Astrocyte of the cerebellum (primary cell): Measurements from ENCODE around the gene HOXA6.

Source experiments
- DNase-seq: peaks from one replicate; pipeline ENCODE4 v3.0.0-alpha.2; 2011; ENCODE audit warnings: low read depth
- H3K4me3 ChIP-seq: 2 replicates; pipeline ENCODE4 v1.5.1; 2011; ENCODE audit warnings: mild to moderate bottlenecking, low read depth, low read length, moderate library complexity
- in situ Hi-C: cut with HindIII; loops from 2 replicates; pipeline ENCODE4 v1.10.0; 2017; ENCODE audit warnings: low sequenced_read_pairs
- TF ChIP-seq, protein P1 (sequence below): IDR thresholded peaks from 2 replicates; pipeline ENCODE4 v1.5.1; 2012; ENCODE audit warnings: low read length, low read depth, moderate library complexity, mild to moderate bottlenecking; ENCODE audit errors: missing control alignments

The HOXA6 gene

DNA sequence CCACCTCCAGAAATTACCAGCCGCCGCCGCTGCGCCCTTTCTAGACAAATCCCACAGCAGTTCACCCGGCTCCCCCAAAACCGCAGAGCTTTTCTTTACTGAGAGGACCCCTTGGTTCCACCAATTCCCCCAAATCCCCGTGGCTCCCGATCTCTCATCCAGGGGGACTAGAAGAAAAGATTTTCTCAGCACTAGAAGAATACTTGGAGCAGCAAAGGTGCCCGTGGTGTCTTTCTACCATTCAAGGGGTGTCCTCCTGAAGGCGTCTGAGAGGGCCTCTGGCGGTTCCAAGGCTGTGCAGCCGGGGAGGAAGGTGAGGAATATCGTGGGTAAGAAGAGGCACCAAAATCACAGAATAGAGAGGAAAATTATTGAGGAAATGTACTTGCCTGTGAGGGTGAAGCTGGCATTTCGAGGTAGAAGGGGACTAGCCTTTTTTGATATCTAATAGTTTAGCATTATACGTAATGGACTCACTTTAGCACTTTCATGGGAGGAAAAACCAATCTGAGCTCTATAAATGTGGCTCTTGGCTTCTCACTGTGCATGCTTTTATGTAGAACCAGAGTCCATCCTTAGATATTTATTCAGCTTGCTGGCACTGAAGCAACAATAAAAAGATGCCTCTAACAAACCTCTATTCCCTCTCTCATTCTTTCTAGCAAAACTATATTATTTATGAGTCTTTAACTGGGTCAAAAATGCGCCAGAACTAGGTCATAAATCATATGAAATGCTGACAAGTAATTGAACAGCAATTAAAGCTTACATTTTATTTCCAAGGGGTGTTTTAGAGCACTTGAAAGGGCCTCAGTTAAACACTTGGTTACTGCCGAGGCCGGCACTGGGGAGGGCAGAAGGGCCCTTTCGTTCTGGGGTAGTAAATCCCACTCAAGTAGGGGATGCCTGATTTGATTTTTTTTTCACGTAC is 31.3 kb downstream of the HOXA6 start:
- no peak for DNase-seq
- H3K4me3 ChIP-seq = peak overlapping the region; percentile 76
- in situ Hi-C loops = loop anchor here (5.0 kb wide), 1 partner anchor 264 kb away; no protein-coding TSS in a partner anchor
- TF ChIP-seq, protein P1, sequence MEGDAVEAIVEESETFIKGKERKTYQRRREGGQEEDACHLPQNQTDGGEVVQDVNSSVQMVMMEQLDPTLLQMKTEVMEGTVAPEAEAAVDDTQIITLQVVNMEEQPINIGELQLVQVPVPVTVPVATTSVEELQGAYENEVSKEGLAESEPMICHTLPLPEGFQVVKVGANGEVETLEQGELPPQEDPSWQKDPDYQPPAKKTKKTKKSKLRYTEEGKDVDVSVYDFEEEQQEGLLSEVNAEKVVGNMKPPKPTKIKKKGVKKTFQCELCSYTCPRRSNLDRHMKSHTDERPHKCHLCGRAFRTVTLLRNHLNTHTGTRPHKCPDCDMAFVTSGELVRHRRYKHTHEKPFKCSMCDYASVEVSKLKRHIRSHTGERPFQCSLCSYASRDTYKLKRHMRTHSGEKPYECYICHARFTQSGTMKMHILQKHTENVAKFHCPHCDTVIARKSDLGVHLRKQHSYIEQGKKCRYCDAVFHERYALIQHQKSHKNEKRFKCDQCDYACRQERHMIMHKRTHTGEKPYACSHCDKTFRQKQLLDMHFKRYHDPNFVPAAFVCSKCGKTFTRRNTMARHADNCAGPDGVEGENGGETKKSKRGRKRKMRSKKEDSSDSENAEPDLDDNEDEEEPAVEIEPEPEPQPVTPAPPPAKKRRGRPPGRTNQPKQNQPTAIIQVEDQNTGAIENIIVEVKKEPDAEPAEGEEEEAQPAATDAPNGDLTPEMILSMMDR = no peak

DNA sequence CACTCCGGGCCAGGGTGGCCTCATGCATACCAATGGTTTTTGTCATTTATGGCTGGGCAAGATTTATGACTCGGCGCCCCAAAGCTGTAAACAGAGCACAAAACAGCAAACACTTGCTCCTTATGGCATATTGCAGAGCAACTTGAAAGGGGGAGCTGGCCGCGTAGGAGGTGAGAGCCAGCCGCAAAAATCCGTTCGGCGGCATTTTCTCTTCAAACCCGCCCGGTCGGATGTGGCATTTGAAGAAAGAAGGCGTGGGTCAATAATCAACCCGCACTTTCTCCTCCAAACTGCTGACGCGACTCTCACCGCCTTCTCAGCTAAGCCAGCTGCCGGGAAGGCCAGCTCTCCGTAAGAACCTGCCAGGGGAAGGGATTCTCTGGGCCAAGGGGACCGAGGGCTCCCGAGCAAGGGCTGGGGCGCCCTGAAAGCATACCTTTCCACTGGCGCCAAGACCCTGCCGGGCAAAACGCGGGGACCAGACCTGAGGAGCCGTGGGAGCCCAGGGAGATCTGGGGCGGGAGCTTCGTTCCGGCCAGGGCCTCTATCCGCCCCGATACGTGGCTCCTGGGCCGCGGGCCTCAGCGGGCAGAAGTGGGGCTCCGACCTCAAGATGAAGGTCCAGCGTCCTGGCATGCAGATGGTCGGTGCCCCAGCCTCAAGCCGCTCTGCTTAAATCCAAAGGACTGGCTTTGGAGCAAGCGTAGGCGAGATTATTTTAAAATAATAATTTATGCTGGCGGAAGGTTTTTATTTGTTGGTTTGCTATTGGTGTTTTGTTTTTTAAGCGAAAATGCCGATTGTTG is 32.1 kb downstream of the HOXA6 start:
- DNase-seq = no peak
- peak overlapping the region; percentile 76 for H3K4me3 ChIP-seq
- in situ Hi-C loops = loop anchor here (5.0 kb wide), 1 partner anchor 263 kb away; no protein-coding TSS in a partner anchor
- TF ChIP-seq, protein P1 = no peak

DNA sequence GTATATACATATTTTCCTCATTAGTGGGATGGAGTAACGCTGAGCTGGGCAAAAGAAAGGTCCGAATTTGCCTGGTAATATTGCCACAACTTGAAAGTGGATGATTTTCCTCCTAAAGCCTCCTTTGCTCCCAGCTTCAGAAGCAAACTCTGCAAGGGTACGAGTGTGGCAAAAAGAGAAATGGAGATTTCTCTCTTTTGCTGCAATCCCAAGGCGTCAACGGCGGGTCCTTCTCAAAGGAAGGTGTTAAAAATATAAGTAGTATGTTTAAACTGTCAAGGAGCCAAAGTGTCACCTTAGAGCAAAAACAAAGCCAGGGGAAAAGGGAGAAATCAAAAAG is 32.7 kb downstream of the HOXA6 start:
- DNase-seq = no peak
- peak overlapping the region; percentile 76 for H3K4me3 ChIP-seq
- TF ChIP-seq, protein P1 = no peak
- in situ Hi-C loops = loop anchor here (5.0 kb wide), 1 partner anchor 263 kb away; no protein-coding TSS in a partner anchor

DNA sequence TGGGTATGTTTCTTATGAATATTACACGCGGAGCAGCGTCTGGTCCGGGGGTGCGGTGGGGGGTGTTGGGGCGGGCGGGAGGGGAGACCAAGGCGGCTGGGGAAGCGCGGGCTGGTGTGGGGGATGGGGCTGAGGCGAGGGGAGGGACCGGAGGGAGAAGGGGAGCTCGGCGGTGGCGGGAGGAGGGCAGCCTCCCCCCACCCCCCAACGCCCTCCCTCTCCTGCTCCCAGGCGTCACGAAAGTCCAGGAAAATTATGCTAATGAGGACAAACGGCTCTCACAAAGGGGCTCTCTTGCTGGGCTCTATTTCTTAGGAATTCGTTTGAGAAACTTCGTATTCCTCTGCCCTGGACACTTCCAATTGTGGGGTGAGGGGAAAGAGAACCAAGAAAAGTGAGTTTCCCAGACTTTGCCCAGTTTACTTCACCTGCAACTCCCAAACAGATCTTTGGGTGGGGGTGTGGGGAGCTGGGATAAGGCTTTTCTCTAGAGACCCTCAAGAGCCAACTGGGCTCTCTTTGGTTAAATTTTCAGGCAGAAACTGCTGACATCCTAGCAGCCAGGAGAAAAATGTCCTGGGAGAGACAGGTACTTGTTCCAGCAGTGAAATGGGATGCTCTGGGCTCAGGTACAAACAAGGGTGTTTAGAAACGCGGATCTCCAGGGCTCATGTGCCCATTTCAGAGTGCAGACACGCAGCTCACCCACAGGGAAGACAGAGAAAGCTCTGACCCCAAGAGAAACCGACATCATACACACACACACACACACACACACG is 33.4 kb downstream of the HOXA6 start:
- in situ Hi-C loops = no loop called here
- H3K4me3 ChIP-seq = peak overlapping the region; percentile 76
- no peak for DNase-seq
- TF ChIP-seq, protein P1 = no peak

DNA sequence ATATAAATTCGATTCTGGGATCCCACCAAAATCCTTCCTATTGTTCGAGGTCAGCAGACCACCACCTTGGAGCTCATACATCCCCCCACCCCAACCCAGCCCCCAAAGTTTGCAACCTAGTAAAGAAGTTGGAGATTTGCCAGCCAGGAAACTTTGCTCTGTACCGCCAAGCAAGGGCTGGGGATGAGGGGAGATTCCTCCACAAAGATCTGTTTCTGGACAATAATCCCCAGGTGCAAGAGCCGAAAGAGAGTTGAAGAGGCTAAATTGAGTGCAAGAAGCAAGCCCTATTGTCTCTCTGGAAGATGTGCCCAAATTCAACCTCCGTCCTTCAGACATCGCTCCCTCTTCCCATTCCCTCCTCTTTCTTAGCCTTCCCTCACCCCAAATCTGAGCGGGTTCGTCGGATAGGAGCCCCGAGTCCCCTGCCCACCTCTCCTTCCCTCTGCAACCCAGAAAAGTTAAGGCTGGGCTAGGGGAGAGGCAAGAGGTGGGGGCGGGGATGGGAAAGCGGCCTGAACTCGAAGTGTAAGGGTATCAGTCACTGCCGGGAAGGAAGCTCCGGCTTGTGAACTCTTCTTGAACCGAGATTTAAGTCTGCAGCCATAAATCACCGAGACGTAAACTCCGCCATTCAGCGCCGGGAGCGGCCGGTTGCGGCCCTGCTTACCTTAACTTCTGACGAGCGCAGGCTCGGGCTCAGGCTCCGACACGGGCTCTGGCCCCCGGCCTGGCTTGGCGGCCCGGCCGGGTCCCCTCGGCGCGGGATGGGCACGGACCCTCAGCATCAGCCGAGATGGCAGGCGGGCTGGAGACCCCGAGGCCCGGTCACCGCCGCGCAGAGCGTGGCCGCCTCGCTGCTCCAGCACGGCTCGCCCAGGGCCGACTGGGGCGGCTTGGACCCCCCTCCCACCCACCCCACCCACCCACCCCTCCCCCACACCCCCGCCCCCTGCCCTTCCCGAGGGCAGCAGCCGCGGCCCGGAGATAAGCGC is 34.3 kb downstream of the HOXA6 start:
- peak overlapping the region; percentile 76 for H3K4me3 ChIP-seq
- TF ChIP-seq, protein P1 = no peak
- no peak for DNase-seq
- in situ Hi-C loops = no loop called here
